GM21737 (cell line): ENCODE data around the gene EDN2.

Experiments
- ATAC-seq: cut with Tn5 transposase; IDR thresholded peaks from one replicate; pipeline ENCODE4 v1.9.1; 2021; ENCODE audit warnings: mild to moderate bottlenecking, moderate library complexity; ENCODE audit not compliant: unreplicated experiment

EDN2 gene

DNA sequence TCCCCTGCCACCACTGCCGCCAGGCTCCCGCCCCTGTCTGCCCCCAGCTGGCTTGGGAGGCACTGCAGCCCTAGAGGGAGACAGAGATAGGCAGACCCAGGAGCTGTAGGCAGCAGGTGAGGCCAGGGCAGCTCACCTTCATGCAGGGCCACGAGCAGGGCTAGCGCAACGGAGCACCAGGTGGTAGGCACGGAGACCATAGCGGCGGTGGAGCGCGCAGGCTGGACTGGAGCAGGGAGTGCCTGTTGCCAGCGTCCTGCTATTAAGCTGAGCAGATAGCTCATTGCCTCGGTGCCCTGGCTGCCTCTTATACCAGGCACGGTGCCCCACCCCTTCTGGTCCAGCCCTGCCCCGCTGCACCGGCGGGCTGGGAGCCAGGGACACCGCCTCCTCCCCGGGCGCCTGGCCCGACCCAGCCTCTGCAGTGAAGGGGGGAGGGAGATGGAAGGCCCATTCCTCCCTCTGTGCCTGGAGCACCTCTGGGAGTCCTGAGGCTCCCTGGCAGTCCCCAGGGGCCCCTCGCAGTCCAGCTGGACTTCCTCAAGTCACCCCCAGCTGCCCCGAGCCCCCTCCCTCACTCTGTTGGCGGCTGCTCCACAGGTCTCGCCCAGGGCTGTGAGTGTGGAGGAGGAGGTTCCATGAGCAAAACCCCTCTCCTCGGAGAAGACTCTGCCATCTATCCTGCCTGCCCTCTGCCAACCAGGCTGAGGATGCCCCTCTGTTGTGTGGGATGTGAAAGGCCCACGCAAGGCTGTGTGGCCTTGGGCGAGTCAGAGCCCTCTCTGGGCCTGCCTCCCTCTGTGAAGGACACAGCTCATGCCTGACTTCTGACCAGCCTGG lies at the start of gene EDN2:
Gene EDN2 (minus strand): TSS at position 282 of the 840 bp plus-strand sequence. CDS start 82 bp downstream, at position 200.
- no peak for ATAC-seq

DNA sequence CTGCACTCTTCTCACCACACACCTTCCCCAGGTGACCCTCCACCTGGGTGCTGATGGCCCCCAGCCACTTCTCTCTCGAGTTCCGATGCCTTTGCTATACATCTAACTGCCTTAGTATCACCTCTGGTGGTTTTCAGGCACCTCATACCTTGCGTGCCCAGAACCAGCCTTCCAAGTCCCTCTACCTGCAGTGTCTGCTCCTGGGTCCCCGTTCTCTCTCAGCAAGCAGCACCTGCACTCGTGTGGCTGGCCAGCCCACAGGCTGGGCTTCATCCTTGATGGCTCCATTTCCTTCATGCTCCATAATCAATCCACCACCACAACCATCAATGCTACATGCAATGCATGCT lies 49.2 kb upstream of the EDN2 start:
- ATAC-seq: no peak

DNA sequence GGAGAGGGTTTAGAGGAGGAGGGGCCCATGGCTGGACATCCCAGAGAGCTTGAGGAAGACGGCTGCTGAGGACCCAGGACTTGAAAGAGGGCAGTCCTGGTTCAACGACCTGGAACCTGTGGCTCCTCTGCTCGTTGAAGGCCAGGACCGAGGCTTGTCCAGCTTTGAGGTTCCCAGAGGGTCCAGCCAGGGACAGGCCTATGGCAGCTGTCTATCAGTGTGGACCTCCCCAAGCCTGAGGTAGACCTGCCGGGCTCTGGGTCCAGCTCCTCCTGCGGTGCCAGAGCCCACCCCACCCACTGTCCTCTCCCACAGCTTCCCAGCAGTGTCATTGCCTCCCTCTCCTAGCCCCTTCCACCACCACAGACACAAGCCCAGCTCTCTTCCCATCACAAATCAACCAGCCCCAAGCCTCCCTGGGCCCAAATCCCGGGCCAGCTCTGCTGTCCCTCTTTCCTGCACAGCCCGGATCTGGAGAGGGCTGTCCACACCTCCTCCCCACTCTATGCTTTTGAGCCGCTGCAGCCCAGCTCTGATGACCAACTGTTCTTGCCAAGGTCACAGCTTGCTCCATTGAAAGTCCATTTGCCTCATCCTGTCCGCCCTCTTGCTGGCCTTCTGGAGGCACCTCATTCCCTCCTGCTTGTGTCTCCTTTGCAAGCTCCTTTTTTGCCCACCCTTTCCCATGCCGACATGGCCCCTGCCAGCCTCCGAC lies 48.7 kb upstream of the EDN2 start:
- ATAC-seq: no peak

DNA sequence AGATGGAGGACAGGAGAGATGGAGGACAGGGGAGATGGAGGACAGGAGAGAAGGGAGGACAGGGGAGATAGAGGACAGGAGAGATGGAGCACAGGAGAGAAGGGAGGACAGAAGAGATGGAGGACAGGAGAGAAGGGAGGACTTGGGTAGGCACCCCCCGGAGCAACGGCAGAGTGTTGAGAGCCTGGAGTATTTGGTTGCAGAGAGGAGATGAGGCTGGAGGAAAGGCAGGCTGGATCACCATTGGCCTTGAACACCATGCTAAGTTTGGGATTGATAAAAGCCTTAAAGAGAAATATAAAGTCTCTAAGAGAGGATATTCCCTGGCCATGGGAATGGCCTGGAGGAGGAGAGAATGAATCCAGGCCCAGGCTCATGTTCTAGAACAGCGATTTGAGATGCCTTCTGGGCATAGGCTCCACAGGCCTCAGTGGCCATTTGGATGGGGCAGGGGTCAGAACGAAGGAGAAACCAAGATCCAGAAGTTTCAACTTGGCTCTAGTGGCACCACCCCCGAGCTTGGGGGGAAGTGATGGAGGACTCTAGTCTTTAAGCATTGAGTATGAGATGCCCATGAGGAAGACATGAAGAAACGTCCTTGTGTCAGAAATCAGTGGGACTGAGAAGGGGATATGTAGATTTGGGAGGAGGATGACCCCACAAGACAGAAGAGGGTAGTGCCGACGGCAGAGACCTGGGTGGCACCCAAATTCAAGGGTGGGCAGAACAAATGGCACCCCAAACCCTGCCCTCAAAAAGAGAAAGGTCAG lies 47.9 kb upstream of the EDN2 start:
- no peak for ATAC-seq

DNA sequence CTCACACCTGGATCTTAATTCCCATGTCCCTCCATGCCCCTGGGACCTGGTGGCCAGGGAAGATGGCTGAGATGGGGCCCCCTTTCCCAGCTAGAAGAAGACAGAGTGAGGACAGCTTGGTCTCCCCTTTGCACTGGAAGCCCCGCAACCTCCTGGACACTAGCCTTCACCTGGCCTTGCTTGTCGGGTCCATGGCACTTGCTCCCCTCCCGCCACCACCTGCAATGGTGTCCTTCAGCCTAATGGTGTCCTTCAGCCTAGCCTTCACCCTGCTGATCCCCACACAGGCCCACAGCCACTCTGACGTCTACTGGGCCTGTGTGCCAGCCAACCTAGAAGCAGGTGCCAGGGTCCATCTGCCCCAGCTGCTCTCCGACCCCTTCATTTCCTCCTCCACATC lies 45.9 kb upstream of the EDN2 start:
- no peak for ATAC-seq

DNA sequence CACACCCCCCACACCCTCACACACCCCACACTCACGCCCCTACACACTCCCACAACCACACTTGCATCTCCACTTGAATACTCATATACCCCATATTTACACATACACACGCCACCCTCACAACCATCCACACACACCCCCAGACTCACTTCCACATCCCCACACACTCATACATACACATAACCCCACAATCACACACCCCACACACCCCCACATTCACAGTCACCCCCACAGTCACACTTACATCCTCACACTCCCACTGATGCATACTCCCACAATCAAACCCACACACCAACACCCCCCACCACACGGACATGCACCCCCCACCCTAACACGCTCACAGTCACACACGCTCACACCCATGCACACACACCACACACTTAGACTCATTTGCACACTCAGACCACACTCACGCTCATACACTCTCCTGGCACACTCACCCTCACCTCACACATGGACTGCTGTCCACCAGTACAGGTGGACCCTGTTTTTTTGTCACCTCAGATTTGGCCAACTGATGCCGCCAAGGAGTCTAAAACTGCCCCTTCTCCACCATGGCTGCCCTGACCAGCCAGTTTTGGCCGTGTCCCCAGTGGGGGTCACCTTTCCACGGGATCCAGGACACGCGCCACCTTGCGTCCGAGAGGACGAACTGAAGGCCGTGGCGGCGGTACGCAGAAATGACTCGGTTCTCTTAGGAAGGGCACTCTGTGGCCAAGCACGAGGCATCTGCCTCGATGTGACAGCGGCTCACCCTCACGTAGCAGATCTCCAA lies 45.3 kb upstream of the EDN2 start:
- ATAC-seq: no peak

DNA sequence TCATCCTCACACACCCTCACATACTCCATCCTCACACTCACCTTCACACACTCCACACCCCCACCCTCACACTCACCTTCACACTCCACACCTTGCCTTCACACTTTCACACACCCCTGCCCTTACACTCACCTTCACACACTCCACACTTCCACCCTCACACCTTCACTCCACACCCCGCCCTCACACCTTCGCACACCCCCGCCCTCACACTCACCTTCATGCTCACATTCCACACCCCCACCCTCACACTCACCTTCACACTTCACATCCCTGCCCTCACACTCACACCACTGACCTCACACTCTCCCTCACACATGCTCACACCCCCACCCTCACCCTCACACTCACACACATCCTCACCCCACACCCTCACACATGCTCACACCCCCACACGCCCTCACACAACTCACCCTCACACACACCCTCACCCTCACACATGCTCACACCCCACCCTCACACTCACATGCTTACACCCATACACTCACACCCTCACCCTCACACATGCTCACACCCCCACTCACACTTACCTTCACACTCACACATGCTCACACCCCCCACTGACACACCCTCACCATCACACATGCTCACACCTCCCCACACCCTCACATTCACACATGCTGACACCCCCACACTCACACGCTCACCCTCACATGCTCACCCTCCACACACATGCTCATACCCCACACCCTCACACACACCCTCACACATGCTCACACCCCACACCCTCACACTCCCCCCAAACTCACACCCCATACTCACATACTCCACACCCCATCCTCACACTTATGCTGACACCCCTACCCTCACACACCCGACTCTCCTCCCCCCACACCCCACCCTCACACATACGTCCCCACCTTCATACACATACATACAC lies 44.5 kb upstream of the EDN2 start:
- no peak for ATAC-seq

DNA sequence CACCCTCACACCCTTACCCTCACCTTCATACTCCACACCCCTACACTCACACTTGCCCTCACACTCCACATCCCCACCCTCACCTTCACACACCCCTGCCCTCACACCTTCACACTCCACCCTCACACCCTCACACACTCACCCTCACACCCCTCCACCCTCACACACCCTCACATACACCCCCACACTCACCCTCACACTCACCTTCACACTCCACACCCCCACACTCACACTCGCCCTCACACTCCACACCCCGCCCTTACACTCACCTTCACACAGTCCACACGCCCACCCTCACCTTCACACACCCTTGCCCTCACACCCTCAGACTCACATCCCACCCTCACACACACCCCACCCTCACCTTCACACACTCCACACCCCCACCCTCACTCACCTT lies 43.6 kb upstream of the EDN2 start:
- ATAC-seq: no peak

DNA sequence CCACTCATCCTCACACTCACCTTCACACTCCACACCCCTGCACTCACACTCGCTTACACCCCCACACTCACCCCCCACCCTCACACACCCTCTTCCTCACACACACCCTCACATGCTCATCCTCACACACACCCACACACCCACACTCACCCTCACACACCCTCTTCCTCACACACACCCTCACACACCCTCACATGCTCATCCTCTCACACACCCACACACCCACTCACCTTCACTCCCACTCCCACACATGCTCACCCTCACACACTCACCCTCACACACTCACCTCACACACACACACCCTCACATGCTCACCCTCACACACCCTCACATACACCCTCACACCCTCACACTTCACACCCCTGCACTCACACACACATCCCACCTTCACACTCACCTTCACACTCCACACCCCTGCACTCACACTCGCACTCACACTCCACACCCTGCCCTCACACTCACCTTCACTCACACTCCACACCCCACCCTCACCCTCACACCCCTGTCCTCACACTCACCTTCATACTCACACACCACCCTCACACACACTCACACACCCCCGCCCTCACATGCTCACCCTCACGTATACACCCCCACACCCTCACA lies 42.6 kb upstream of the EDN2 start:
- ATAC-seq: no peak

DNA sequence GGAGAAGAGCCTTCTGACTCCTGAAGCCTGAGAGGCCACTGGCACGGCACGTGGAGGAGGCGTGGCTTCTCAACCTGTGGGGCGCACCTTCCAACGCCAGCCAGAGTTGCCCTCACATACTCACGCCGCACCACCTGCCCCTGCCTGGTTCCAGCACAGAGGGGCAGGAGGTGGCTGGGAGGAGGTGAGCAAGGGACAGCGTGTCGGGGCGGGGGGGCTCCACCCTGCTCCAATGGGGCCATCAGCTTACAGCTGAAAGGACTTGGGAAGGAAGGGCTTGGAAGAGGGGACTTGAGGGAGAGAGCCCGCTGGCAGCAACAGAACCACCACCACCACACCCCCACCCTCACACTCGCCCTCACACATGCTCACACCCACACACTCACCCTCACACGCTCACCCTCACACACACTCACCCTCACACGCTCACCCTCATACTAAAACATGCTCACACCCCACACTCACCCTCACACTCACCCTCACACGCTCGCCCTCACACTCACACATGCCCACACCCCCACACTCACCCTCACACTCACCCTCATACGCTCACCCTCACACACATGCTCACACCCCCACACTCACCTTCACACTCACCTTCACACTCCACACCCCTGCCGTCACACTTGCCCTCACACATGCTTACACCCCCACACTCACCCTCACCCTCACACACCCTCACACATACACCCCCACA lies 41.6 kb upstream of the EDN2 start:
- ATAC-seq: no peak

DNA sequence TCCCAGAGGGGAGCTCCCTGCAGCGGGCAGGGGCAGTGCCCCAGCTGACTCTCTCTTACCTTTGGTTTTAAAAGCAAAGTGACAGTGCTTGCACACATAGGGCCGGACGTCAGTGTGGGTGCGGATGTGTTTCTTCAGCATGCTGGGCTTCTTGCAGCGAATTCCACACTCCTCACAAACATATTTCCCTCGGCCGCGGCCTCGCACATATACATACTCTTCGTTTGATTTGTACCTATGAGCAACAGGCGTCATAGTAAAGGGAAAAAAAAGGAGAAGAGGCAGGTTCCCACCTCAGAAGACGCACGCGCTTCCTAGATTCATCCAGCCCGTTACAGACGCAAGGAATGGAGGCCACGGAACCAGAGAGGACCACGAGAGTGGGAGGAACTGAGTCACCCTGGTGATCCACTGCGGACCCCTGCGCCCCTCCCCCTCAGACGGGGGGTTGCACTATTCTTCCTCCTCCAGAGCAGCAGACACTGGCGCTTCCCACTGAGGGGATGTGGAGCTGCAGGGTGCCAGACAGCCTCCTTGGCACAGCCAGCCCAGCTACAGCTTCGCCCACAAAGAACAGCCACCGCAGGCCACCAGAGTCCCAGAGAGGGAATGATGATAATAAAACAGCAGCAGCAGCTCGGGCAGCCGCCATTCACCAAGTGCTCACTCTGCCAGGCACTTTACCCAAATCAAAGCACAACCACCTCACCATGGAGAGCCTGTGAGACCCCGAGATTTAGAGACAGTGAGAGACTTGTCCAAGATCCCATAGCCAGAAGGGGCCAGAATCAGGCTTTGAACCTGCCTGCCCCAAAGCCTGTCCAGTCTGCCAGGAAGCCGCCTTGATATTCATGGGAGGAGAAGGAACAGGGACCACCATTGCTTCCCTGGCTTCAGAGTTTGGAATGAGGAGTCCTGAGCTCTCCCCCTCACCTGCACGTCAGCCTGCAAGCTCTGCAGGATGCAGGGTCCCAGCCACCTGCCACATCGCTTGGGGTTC lies 40.5 kb upstream of the EDN2 start:
- ATAC-seq: no peak

DNA sequence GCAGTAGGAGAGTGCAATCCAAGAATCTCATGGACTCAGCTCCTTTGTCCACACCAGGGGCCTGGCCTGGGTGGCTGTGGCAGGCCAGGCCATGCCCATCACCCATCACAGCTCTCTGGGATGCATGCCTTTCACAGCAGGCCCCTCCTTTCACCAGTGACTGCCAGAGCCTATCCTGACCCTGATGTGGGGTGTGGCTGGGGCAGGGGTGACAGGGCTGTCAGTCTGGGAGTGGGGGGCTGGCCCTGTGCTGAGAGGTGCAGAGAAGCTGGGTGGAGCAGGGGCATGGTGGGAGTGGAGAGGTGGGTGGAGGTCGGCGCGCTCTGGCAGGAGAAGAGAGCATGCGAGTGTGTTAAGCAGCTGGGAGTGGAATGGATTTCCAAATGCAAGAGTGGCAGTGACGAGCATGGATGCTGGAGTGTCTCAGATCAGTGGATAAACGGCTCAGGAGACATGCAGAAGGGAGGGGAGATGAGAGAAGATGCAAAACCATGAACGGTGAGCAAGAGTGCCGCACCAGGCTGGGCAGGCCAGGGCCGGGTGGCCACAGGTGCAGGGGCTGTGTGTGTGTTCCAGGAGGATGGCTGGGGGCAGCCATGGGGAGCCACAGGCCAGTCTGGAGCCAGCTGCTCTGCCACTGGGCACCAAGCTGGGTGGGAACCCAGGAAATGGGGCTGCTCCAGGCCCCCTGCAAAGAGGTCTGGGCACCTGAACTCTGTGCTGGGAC lies 39.6 kb upstream of the EDN2 start:
- ATAC-seq: no peak

DNA sequence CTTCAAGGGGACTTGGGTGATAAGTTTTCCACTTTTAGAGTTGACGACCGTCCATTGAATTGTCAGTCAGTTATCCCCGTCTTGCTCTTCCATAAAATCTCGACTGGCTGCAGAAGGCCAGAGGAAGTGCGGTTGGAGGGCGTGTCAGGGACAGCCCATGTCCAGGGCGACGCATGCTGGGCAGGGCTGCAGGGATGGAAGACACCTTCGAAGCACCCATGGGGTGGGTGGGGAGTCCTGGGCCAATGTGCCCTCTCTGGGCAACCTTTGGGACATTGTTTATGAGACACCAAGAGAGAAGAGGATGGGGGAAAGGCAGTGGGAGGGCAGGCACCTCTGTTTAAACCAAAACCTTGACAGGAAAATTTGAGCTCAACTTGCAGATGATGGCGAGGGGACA lies 38.6 kb upstream of the EDN2 start:
- no peak for ATAC-seq

DNA sequence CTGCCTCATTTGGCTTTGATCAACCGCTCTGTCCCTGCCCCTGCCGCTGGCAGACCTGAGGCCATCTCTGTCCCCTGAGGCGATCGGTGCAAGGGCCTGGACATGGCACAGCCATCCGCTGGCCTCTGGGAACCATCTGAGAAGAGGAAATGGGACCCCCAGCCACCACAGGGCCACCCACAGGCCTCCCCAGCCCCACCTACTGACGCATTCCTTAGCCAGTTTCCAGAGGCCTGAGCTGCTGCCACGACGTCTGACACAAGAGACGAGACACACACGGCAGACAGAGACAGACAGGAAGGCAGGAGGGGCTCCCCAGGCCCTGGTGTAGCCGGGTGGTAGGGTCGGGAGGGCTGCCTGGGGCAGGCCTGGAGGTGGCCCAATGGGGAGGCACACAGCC lies 37.3 kb upstream of the EDN2 start:
- no peak for ATAC-seq

DNA sequence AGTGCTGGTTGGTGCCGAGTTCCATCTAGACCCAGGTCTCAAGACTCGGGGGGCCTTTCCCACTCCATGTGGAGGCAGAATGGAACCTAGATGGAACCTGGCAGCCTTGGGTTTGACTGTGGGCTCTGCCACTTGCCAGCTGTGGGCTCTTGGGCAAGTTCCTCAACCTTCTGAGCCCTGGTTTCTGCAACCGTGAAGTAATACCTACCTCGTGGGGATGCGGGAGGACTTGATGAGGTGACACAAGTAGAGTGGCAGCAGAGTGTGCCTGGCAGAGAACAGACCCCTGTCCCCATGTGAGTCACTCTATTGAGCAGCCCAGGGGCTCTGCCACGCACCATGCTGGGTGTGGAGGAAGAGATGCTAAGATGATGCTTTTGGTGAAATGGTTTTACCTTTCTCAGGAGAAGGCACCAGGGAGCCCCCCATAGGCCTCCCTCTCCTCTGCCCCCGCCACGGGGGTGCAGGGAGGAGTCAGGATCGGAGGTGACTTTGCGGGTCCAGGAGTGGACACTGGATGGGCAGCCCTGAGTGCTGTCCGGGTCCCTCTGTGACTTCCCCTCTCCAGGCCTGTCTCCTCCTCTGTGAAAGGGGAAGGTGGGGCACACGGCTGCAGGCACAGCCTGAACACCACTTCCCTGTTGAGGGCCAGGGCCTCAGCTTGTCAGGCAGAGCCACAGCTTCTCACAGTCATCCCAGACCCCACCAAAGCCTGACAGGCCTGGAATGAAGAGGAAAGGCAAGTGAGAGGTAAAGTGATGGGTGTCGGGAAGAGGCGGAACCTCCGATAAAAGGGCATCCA lies 36.7 kb upstream of the EDN2 start:
- no peak for ATAC-seq

DNA sequence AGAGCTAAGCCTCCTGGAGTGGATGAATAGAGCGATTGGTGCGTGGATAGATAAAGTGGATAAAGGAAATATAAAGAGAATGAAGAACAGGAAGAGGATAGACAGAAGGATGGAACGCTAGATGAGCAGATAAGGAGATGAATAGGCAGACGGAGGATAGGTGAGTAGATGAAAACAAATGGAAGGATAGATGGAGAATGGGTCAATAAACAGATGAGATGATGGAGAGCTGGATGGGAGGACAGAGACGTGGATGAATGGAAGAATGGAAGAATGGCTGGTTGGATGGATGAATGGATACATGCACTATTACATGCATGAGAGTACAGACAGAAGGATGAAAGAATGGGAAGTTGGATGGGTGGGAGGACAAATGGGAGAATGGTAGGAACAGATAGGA lies 35.2 kb upstream of the EDN2 start:
- ATAC-seq: no peak
